ENCODE measurements around the gene ACER3.

- TF ChIP-seq CTCF (IDR thresholded peaks at IDR 0.05): no peak
- no peak for TF ChIP-seq POLR2A (IDR thresholded peaks at IDR 0.05)
Measured at GRCh38 chr11:76910620-76911414, 50.1 kb downstream of the ACER3 start.
